Adrenal gland (tissue), 5 donors: ENCODE data around the gene H2BK1.

Experiments used
- CTCF ChIP-seq, 6 experiments: fragments of 450-650 bp in 4 of 6; fragments of 200-600 bp in 2 of 6; sonication (generic) in 1 of 6; IDR thresholded peaks; 1 replicate in 5 of 6; 2 replicates in 1 of 6; pipeline versions ENCODE4 v1.5.1 to v1.8.0; 2016 to 2021; ENCODE audit warnings: antibody characterized with exemption in 6 of 6, mild to moderate bottlenecking in 2 of 6, moderate library complexity in 1 of 6
- POLR2A ChIP-seq, 2 donors: fragments of 450-650 bp; IDR thresholded peaks; one replicate each; pipeline ENCODE4 v1.6.1; 2017; ENCODE audit warnings: antibody characterized with exemption in 2 of 2, mild to moderate bottlenecking in 2 of 2, moderate library complexity in 1 of 2
- donor health status: DM: no; HTN: no; CAD: no.

GRCh38 chr7:151252561-151252835 lies 42.2 kb upstream of the H2BK1 start:
- TF ChIP-seq CTCF (IDR thresholded peaks at IDR 0.05) (no peak), POLR2A (IDR thresholded peaks at IDR 0.05) (no peak)
